ENCODE measurements around the gene BNC2.

BNC2 gene

GRCh38 chr9:16866587-16866986 is 3.9 kb downstream of the BNC2 start:
- DNase-seq: no peak
- in situ Hi-C loops (cut with HindIII; ENCODE audit: low pct_ligation_motif_present, low sequenced_read_pairs): no loop called here
- Histone ChIP-seq H3K27me3 (replicated peaks) (no peaks in the 10 kb centered on the region), H3K36me3 (replicated peaks) (no peaks in the 10 kb centered on the region), H3K27ac (no peak overlapping the region), H3K4me3 (ENCODE audit: low read depth, low read length) (no peak overlapping the region)
- TF ChIP-seq, protein P1, sequence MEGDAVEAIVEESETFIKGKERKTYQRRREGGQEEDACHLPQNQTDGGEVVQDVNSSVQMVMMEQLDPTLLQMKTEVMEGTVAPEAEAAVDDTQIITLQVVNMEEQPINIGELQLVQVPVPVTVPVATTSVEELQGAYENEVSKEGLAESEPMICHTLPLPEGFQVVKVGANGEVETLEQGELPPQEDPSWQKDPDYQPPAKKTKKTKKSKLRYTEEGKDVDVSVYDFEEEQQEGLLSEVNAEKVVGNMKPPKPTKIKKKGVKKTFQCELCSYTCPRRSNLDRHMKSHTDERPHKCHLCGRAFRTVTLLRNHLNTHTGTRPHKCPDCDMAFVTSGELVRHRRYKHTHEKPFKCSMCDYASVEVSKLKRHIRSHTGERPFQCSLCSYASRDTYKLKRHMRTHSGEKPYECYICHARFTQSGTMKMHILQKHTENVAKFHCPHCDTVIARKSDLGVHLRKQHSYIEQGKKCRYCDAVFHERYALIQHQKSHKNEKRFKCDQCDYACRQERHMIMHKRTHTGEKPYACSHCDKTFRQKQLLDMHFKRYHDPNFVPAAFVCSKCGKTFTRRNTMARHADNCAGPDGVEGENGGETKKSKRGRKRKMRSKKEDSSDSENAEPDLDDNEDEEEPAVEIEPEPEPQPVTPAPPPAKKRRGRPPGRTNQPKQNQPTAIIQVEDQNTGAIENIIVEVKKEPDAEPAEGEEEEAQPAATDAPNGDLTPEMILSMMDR (IDR thresholded peaks at IDR 0.05; ENCODE audit: low read depth, low read length, missing control alignments): no peak

DNA sequence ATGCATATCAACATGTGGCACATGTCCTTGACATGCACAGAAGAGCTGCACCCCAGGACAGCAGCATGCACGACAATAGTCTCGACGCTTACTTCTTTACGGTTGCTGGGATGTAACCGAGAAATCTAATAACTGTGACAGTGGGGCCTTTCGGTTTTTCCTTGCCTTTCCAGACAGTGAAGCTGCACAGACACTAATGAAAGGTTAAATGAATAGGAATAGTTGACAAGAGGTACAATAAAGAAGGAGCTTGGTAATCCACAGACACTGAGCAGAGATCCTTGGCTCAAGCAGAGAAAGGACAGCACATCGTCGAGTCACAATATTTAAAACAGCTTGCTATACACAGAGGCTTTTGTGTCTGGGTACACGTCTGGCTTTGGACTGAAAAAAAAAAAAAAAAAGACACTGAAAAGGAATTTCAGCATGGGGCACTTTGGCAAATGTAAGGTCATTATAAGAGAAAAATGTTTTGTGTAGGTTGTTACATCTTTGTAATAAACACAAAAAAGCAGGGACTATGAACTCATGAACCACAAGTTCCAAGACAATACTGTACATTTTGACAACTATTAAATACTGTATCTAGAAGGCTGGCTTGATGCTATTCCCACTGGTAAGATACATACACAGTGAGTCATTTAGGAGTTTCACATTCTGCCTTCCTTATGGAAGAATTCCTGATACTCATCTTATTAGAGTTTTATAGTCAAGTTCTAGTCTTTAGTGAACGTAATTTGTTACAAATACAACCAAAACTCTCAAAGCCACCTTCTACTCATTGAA is 5.6 kb downstream of the BNC2 start:
- Histone ChIP-seq H3K4me3 (ENCODE audit: low read depth, low read length) (no peak overlapping the region), H3K27me3 (replicated peaks) (no peaks in the 10 kb centered on the region), H3K27ac (peak overlapping the region; percentile 58), H3K36me3 (replicated peaks) (no peaks in the 10 kb centered on the region)
- no peak for DNase-seq
- TF ChIP-seq, protein P1 (IDR thresholded peaks at IDR 0.05; ENCODE audit: low read depth, low read length, missing control alignments): no peak
- in situ Hi-C loops (cut with HindIII; ENCODE audit: low pct_ligation_motif_present, low sequenced_read_pairs): no loop called here

DNA sequence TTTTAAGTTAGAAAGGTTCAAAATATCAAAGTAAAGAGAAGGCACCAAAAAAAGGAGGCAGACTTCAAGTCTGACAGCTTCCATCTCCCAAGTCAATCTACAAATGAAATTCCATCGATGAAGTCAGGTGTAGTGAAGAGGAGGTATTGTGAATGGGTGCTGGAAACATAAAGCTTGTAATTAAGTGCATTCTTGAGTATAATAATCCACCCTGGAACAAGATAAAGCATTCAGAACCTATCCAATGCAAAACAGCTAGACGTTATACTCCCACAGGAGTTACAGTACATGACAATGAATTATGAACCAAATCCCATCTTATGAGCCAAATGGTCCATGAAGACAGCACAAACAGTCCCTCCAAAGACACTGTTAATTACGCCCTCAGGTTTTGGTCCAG is 22.3 kb downstream of the BNC2 start:
- no peaks in the 10 kb centered on the region for H3K27me3 ChIP-seq (replicated peaks)
- TF ChIP-seq, protein P1 (IDR thresholded peaks at IDR 0.05; ENCODE audit: low read depth, low read length, missing control alignments): no peak
- no peak overlapping the region for H3K27ac ChIP-seq
- DNase-seq: no peak
- in situ Hi-C loops (cut with HindIII; ENCODE audit: low pct_ligation_motif_present, low sequenced_read_pairs): no loop called here
- no peaks in the 10 kb centered on the region for H3K36me3 ChIP-seq (replicated peaks)
- no peak overlapping the region for H3K4me3 ChIP-seq (ENCODE audit: low read depth, low read length)

GRCh38 chr9:16846986-16847385 is 23.5 kb downstream of the BNC2 start:
- TF ChIP-seq, protein P1 (IDR thresholded peaks at IDR 0.05; ENCODE audit: low read depth, low read length, missing control alignments): no peak
- H3K4me3 ChIP-seq (ENCODE audit: low read depth, low read length): no peak overlapping the region
- no peaks in the 10 kb centered on the region for H3K36me3 ChIP-seq (replicated peaks)
- no peak overlapping the region for H3K27ac ChIP-seq
- DNase-seq: no peak
- in situ Hi-C loops (cut with HindIII; ENCODE audit: low pct_ligation_motif_present, low sequenced_read_pairs): no loop called here
- H3K27me3 ChIP-seq (replicated peaks): no peaks in the 10 kb centered on the region

DNA sequence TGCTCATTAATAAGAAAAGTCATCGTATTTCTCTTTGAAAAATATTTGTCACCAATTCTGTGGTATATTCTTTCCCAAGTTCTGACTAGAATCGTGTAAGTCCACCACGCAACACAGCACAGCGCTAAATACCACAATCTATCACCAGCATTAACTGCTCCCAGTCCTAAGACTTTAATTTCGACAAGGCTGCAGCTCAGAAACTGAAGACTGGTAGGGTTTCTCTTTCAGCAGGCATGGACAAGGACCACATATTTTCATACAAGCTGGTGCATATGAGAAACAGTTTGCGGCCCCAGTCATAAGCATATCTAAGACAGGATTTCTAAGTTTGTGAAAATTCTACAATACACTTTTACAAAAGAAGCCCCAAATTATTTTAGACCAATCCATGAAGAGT is 24.1 kb downstream of the BNC2 start:
- no peak overlapping the region for H3K27ac ChIP-seq
- in situ Hi-C loops (cut with HindIII; ENCODE audit: low pct_ligation_motif_present, low sequenced_read_pairs): no loop called here
- H3K4me3 ChIP-seq (ENCODE audit: low read depth, low read length): no peak overlapping the region
- no peaks in the 10 kb centered on the region for H3K27me3 ChIP-seq (replicated peaks)
- TF ChIP-seq, protein P1 (IDR thresholded peaks at IDR 0.05; ENCODE audit: low read depth, low read length, missing control alignments): no peak
- DNase-seq: no peak
- H3K36me3 ChIP-seq (replicated peaks): no peaks in the 10 kb centered on the region

- in situ Hi-C loops (cut with HindIII; ENCODE audit: low pct_ligation_motif_present, low sequenced_read_pairs): no loop called here
Measured at GRCh38 chr9:16834817-16835216, 35.7 kb downstream of the BNC2 start.

More at GRCh38 chr9:16834817-16835216, 35.7 kb downstream of the BNC2 start:
- TF ChIP-seq, protein P1 (IDR thresholded peaks at IDR 0.05; ENCODE audit: low read depth, low read length, missing control alignments): no peak
- H3K36me3 ChIP-seq (replicated peaks): no peaks in the 10 kb centered on the region
- DNase-seq: no peak
- H3K27ac ChIP-seq: no peak overlapping the region
- H3K4me3 ChIP-seq (ENCODE audit: low read depth, low read length): no peak overlapping the region
- no peaks in the 10 kb centered on the region for H3K27me3 ChIP-seq (replicated peaks)
